ENCODE results near the gene TTC39C.

- TF ChIP-seq, protein P1, sequence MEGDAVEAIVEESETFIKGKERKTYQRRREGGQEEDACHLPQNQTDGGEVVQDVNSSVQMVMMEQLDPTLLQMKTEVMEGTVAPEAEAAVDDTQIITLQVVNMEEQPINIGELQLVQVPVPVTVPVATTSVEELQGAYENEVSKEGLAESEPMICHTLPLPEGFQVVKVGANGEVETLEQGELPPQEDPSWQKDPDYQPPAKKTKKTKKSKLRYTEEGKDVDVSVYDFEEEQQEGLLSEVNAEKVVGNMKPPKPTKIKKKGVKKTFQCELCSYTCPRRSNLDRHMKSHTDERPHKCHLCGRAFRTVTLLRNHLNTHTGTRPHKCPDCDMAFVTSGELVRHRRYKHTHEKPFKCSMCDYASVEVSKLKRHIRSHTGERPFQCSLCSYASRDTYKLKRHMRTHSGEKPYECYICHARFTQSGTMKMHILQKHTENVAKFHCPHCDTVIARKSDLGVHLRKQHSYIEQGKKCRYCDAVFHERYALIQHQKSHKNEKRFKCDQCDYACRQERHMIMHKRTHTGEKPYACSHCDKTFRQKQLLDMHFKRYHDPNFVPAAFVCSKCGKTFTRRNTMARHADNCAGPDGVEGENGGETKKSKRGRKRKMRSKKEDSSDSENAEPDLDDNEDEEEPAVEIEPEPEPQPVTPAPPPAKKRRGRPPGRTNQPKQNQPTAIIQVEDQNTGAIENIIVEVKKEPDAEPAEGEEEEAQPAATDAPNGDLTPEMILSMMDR (IDR thresholded peaks at IDR 0.05): no peak
- TF ChIP-seq POLR2AphosphoS5 (IDR thresholded peaks at IDR 0.05): no peak
Measured at GRCh38 chr18:24035316-24035715, 20.8 kb downstream of the TTC39C start.
